PC-9 (cell line): ENCODE measurements around the gene PCDHGB2. TPM values are rescaled to one million over a fixed set of nuclear protein-coding genes. Genes with fewer than 3 reads are reported as not detected.
"Not testable (repeated sequence)": the region's sequence is repeated elsewhere in the genome, so short reads cannot be mapped to it uniquely, and the experiment has no call there.

ENCODE experiments used
- BruUV-seq: library from RNA; stranded (reverse); fragments of 400-500 nt; replicated peaks from 2 replicates; lab custom pipeline; 2021; lab: Mats Ljungman, UMichigan
- CTCF ChIA-PET: fragments of 300-600 bp; sonication (Branson Sonifier 250); formaldehyde crosslinking; loops from one replicate; lab custom pipeline; 2022; ENCODE audit warnings: antibody characterized with exemption; lab: Charles Lee
- POLR2A ChIA-PET: fragments of 300-600 bp; sonication (Branson Sonifier 250); formaldehyde crosslinking; loops from one replicate; lab custom pipeline; 2022; ENCODE audit warnings: antibody characterized with exemption; ENCODE audit not compliant: unreplicated experiment; lab: Charles Lee
- DNase-seq, 2 experiments: peaks; one replicate each; pipeline versions ENCODE4 v3.0.0 to v3.0.0-alpha.2; 2015 to 2022; ENCODE audit warnings: mixed read lengths in 1 of 2
- H2AFZ ChIP-seq: fragments of 200-600 bp; sonication (generic); 2 replicates; pipeline ENCODE4 v1.8.1; 2017; ENCODE audit warnings: antibody characterized with exemption
- H3F3A ChIP-seq: fragments of 200-600 bp; sonication (generic); 2 replicates; pipeline ENCODE4 v1.8.1; 2017; ENCODE audit warnings: antibody characterized with exemption, mild to moderate bottlenecking, low read depth; ENCODE audit not compliant: insufficient read depth
- H3K27ac ChIP-seq: fragments of 200-600 bp; sonication (generic); 2 replicates; pipeline ENCODE4 v1.6.1; 2016; ENCODE audit warnings: mixed run types
- H3K27me3 ChIP-seq: fragments of 200-600 bp; sonication (generic); 2 replicates; pipeline ENCODE4 v1.6.1; 2016; ENCODE audit warnings: low read depth, mixed run types; ENCODE audit not compliant: insufficient read depth
- H3K36me3 ChIP-seq: fragments of 200-600 bp; sonication (generic); 2 replicates; pipeline ENCODE4 v1.6.1; 2016; ENCODE audit warnings: low read depth, mixed run types
- H3K4me1 ChIP-seq: fragments of 200-600 bp; sonication (generic); replicated peaks from 2 replicates; pipeline ENCODE4 v1.6.1; 2016; ENCODE audit warnings: mixed run types; ENCODE audit not compliant: insufficient read depth
- H3K4me2 ChIP-seq: fragments of 200-600 bp; sonication (generic); 2 replicates; pipeline ENCODE4 v1.6.1; 2017; ENCODE audit warnings: mixed run types
- H3K4me3 ChIP-seq: fragments of 200-600 bp; sonication (generic); 2 replicates; pipeline ENCODE4 v1.6.1; 2016; ENCODE audit warnings: mixed run types
- H3K79me2 ChIP-seq: fragments of 200-600 bp; sonication (generic); 2 replicates; pipeline ENCODE4 v1.6.1; 2017; ENCODE audit warnings: low read depth, mixed run types
- H3K9me2 ChIP-seq: fragments of 200-600 bp; sonication (generic); 2 replicates; pipeline ENCODE4 v1.8.1; 2017; ENCODE audit warnings: mild to moderate bottlenecking; ENCODE audit not compliant: insufficient read depth
- H3K9me3 ChIP-seq: fragments of 200-600 bp; sonication (generic); 2 replicates; pipeline ENCODE4 v1.8.1; 2016; ENCODE audit warnings: low read depth; ENCODE audit not compliant: insufficient read depth
- H4K20me1 ChIP-seq: fragments of 200-600 bp; sonication (generic); 2 replicates; pipeline ENCODE4 v1.8.1; 2017; ENCODE audit not compliant: insufficient read depth
- EZH2 ChIP-seq: fragments of 200-600 bp; sonication (generic); IDR thresholded peaks from 2 replicates; pipeline ENCODE4 v1.8.0; 2017; ENCODE audit warnings: antibody characterized with exemption, low read depth
- intact Hi-C: fragments of 100-400 bp; cut with micrococcal nuclease; formaldehyde crosslinking; loops from one replicate; pipeline ENCODE4 v1.10.0; 2022; ENCODE audit not compliant: unreplicated experiment
- total RNA-seq: library from RNA; stranded (reverse); gene quantifications from 2 replicates; pipeline ENCODE4 v1.2.3, GENCODE V29; 2021
- TF ChIP-seq, protein P1 (sequence below): fragments of 200-600 bp; sonication (generic); conservative IDR thresholded peaks from 2 replicates; pipeline ENCODE4 v1.6.1; 2017; ENCODE audit warnings: mixed run types, antibody characterized with exemption, mild to moderate bottlenecking, moderate library complexity

PCDHGB2 gene
- total RNA-seq, 1 experiment from 2014 or later = 0.28 TPM

DNA sequence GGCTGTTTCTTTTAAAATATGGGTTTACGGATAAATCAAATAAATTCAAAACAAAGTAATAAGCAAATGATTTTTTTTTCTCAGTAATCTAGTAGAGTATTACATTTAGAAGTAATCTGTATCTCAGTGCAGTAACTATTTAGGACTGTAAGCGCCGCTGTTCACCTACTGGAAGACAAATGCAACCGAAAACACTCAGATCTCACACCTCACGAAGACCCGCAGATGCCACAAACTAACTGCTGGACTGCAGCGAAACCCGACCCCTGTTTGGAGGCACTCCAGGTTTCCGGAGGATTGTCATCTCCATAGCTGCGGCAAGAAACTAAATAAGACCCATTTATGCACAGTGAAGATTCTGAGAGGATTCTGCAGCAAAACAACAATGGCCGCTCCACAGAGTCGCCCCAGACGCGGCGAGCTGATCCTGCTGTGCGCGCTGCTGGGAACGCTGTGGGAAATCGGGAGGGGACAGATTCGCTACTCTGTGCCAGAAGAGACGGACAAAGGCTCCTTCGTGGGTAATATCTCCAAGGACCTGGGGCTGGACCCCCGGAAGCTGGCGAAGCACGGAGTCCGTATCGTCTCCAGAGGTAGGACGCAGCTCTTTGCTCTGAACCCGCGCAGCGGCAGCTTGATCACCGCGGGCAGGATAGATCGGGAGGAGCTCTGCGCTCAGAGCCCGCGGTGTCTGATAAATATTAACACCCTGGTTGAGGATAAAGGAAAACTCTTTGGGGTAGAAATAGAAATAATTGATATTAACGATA, 32.8 kb downstream of the PCDHGB2 start, which contains the start of gene PCDHGA8:
Gene PCDHGA8, plus strand, starts transcription at position 205 of the 770 bp plus-strand sequence. Its CDS starts 181 bp downstream, at position 386.
- no peaks in the 10 kb centered on the region for H4K20me1 ChIP-seq
- H3F3A ChIP-seq = no peaks in the 10 kb centered on the region
- intact Hi-C loops = no loop called here
- no TSS peak for BruUV-seq
- H3K4me2 ChIP-seq = no peak within 1 kb of the TSS
- POLR2A ChIA-PET = no interaction called here
- no peaks in the 10 kb centered on the region for H3K79me2 ChIP-seq
- H3K9me2 ChIP-seq = no peaks in the 10 kb centered on the region
- no peak for DNase-seq
- H3K27ac ChIP-seq = no peak within 1 kb of the TSS
- no peak within 1 kb of the TSS for H2AFZ ChIP-seq
- no peak within 1 kb of the TSS for H3K4me3 ChIP-seq
- H3K9me3 ChIP-seq = no peaks in the 10 kb centered on the region
- no peaks in the 10 kb centered on the region for H3K4me1 ChIP-seq
- CTCF ChIA-PET = no interaction called here
- H3K36me3 ChIP-seq = no peaks in the 10 kb centered on the region
- TF ChIP-seq EZH2 = no peak
- TF ChIP-seq, protein P1, sequence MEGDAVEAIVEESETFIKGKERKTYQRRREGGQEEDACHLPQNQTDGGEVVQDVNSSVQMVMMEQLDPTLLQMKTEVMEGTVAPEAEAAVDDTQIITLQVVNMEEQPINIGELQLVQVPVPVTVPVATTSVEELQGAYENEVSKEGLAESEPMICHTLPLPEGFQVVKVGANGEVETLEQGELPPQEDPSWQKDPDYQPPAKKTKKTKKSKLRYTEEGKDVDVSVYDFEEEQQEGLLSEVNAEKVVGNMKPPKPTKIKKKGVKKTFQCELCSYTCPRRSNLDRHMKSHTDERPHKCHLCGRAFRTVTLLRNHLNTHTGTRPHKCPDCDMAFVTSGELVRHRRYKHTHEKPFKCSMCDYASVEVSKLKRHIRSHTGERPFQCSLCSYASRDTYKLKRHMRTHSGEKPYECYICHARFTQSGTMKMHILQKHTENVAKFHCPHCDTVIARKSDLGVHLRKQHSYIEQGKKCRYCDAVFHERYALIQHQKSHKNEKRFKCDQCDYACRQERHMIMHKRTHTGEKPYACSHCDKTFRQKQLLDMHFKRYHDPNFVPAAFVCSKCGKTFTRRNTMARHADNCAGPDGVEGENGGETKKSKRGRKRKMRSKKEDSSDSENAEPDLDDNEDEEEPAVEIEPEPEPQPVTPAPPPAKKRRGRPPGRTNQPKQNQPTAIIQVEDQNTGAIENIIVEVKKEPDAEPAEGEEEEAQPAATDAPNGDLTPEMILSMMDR = peak; percentile 46; the same call in 1 of the 2 replicates
- peaks cover 12% of the 10 kb centered on the region; the same call in 1 of the 2 replicates for H3K27me3 ChIP-seq

DNA sequence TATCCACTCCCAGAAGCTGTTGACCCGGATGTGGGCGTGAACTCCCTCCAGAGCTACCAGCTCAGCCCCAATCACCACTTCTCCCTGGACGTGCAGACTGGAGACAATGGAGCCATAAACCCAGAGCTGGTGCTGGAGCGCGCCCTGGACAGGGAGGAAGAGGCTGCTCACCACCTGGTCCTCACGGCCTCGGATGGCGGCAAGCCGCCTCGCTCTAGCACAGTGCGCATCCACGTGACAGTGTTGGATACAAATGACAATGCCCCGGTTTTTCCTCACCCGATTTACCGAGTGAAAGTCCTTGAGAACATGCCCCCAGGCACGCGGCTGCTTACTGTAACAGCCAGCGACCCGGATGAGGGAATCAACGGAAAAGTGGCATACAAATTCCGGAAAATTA, 33.5 kb downstream of the PCDHGB2 start:
- Histone ChIP-seq H3K79me2 (no peaks in the 10 kb centered on the region), H3K9me3 (no peaks in the 10 kb centered on the region), H3F3A (no peaks in the 10 kb centered on the region), H4K20me1 (no peaks in the 10 kb centered on the region), H2AFZ (no peak overlapping the region), H3K4me2 (no peak overlapping the region), H3K27ac (no peak overlapping the region), H3K27me3 (peaks cover 11% of the 10 kb centered on the region; the same call in 1 of the 2 replicates), H3K9me2 (no peaks in the 10 kb centered on the region), H3K4me3 (no peak overlapping the region), H3K36me3 (no peaks in the 10 kb centered on the region), H3K4me1 (no peaks in the 10 kb centered on the region)
- TF ChIP-seq, protein P1 = no peak
- TF ChIP-seq EZH2 = no peak
- intact Hi-C loops = no loop called here
- POLR2A ChIA-PET = no interaction called here
- no peak for DNase-seq
- no TSS peak for BruUV-seq
- CTCF ChIA-PET = no interaction called here

DNA sequence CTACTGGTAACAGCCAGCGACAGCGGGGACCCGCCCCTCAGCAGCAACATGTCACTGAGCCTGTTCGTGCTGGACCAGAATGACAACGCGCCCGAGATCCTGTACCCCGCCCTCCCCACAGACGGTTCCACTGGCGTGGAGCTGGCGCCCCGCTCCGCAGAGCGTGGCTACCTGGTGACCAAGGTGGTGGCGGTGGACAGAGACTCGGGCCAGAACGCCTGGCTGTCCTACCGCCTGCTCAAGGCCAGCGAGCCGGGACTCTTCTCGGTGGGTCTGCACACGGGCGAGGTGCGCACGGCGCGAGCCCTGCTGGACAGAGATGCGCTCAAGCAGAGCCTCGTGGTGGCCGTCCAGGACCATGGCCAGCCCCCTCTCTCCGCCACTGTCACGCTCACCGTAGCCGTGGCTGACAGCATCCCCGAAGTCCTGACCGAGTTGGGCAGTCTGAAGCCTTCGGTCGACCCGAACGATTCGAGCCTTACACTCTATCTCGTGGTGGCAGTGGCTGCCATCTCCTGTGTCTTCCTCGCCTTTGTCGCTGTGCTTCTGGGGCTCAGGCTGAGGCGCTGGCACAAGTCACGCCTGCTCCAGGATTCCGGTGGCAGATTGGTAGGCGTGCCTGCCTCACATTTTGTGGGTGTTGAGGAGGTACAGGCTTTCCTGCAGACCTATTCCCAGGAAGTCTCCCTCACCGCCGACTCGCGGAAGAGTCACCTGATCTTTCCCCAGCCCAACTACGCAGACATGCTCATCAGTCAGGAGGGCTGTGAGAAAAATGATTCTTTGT, 34.8 kb downstream of the PCDHGB2 start:
- H3K4me1 ChIP-seq, H3K4me2 ChIP-seq, BruUV-seq, POLR2A ChIA-PET, H3K9me2 ChIP-seq, H3K36me3 ChIP-seq, H3F3A ChIP-seq, CTCF ChIA-PET, H4K20me1 ChIP-seq, H3K9me3 ChIP-seq, H3K79me2 ChIP-seq, DNase-seq, H2AFZ ChIP-seq, H3K4me3 ChIP-seq, intact Hi-C loops, H3K27ac ChIP-seq: not testable (repeated sequence)
- peaks cover 13% of the 10 kb centered on the region; the same call in 1 of the 2 replicates for H3K27me3 ChIP-seq

DNA sequence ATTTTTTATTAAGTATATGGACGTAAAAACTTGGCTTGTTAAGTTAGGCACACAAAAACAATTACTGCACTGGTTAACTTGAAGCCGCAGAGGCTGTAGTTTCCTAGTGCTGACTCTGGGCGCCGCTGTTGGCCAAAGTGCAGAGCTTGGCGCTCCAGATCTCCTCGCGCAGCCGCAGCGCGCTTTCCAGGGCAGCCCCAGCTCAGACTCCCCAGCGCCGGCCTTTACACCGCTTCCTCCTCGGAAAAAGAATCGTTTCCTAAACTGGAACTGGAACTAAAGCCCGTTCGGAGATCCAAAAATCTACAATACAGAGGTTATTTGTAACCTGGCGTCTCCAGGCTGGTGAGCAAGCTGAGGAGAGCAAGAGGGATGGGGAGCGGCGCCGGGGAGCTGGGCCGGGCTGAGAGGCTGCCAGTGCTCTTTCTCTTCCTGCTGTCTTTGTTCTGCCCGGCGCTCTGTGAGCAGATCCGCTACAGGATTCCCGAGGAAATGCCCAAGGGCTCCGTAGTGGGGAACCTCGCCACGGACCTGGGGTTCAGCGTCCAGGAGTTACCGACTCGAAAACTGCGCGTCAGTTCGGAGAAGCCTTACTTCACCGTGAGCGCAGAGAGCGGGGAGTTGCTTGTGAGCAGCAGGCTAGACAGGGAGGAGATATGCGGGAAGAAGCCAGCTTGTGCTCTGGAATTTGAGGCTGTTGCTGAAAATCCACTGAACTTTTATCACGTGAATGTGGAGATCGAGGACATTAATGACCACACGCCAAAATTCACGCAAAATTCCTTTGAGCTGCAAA, 38.2 kb downstream of the PCDHGB2 start, which contains the start of gene PCDHGB5:
Gene PCDHGB5, plus strand, starts transcription at position 192 of the 796 bp plus-strand sequence. Its CDS starts 181 bp downstream, at position 373.
- H3K36me3 ChIP-seq, POLR2A ChIA-PET, H3K9me3 ChIP-seq, H3K4me2 ChIP-seq, H3F3A ChIP-seq, CTCF ChIA-PET, H2AFZ ChIP-seq, H3K9me2 ChIP-seq, H3K4me3 ChIP-seq, H3K27ac ChIP-seq, DNase-seq, BruUV-seq, intact Hi-C loops, H3K4me1 ChIP-seq, H3K79me2 ChIP-seq, H4K20me1 ChIP-seq: not testable (repeated sequence)
- peaks cover 34% of the 10 kb centered on the region for H3K27me3 ChIP-seq
